GM12872 (cell line): ENCODE measurements around the gene KCTD16.

ENCODE experiments used
- TF ChIP-seq, protein P1 (sequence below): IDR thresholded peaks from 3 replicates; pipeline ENCODE4 v1.5.1; 2011; ENCODE audit warnings: low read depth, mild to moderate bottlenecking, low read length, moderate library complexity; ENCODE audit not compliant: insufficient read depth

Gene KCTD16

DNA sequence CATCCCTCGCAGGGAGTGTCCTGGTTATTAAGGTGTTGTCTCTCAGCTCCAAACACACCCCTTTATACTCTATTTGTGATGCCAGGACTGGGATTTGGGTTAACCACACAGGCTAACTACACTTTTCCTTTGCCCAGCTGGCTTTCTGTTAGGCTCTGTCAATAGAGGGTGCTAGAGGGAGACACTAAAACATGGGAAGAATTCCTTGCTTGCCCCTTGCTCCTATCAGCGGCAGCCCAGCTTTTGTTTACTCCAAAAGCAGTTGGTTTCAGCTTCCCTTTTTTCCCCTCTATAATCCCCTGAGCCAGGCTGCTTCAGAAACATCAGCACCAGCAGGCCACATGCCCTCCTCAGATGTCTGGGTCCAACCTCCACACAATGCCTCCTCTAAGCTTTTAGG lies 297.1 kb downstream of the KCTD16 start:
- TF ChIP-seq, protein P1, sequence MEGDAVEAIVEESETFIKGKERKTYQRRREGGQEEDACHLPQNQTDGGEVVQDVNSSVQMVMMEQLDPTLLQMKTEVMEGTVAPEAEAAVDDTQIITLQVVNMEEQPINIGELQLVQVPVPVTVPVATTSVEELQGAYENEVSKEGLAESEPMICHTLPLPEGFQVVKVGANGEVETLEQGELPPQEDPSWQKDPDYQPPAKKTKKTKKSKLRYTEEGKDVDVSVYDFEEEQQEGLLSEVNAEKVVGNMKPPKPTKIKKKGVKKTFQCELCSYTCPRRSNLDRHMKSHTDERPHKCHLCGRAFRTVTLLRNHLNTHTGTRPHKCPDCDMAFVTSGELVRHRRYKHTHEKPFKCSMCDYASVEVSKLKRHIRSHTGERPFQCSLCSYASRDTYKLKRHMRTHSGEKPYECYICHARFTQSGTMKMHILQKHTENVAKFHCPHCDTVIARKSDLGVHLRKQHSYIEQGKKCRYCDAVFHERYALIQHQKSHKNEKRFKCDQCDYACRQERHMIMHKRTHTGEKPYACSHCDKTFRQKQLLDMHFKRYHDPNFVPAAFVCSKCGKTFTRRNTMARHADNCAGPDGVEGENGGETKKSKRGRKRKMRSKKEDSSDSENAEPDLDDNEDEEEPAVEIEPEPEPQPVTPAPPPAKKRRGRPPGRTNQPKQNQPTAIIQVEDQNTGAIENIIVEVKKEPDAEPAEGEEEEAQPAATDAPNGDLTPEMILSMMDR, result peak; percentile 44

DNA sequence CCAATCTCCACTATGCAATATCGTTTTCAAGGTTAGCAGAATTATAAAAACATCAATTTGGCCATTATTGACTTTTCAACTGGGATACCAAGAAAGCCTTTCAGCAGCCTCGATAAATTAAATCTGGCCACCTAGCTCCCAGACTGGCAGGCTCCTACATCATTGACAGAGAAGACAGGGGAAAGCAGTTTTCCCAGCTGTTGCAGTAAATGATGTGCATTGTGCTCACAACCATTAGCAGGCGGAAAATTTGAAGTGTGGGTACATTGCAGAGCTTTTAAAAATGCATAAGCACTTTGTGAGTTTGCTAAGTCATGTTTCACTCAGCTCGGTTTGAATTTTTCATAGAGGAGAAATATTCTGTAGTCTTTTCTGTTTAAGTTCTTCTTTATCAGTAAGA lies 297.9 kb downstream of the KCTD16 start:
- TF ChIP-seq, protein P1, result no peak

DNA sequence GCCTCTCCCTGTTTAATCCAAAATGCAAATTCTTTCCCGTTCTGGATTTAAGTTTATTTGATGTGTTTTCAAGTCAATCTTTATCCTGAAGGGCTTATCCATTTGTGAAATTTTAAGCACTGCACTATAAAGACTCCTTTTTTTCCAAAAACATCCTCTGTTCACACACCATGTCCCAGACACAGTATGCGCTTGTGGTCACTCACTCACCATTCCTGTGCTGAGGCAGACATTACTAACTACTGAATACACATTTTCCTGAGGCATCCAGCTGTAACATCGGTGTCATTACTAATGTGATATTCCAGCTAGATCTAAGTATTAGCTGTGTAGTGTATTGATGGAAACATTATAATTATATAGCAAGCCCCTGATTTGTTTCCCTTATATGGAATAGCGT lies 298.4 kb downstream of the KCTD16 start:
- TF ChIP-seq, protein P1, result no peak

DNA sequence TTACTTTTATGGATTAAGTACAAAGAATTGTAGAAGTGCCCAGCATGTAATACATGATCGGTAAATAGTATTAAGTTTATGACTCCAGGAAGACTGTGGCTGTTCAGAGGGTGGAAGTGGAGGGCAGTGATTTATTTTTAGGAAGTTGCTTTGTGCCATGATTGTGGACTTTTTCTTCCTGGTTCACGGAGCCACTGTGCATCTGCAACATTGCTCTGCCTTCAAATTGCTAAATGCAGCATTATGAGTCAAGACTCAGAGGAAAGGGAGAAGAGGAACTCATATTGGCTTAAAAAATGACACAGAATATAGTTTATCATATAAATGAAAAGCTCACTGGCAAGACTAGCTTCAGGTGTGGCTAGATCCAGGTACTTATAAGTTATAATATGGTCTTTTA lies 301.5 kb downstream of the KCTD16 start:
- TF ChIP-seq, protein P1, result no peak

DNA sequence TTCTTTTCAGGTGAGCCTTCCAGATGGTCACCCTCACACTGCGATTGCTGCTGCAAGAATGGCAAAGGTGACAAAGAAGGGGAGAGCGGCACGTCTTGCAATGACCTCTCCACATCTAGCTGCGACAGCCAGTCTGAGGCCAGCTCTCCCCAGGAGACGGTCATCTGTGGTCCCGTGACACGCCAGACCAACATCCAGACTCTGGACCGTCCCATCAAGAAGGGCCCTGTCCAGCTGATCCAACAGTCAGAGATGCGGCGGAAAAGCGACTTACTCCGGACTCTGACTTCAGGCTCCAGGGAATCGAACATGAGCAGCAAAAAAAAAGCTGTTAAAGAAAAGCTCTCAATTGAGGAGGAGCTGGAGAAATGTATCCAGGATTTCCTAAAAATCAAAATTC lies 303.0 kb downstream of the KCTD16 start:
- TF ChIP-seq, protein P1, result no peak

DNA sequence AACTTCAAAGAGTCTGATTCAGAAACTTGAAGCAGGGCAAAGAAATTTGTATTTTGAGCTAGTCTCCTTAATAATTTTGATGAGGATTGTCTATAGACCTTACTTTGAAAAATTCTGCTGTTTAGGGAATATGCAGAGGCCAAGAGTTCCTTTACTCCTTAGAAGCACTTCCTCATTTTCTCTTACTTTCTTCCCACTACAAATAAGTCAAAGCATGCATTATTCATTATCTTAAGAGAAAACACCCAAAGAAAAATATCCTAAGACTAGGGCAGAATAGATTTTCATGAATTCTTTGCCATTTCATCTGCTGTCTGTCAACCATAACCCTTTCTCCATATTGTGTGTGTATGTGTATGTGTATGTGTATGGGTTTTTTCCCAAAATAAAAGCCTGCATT lies 307.9 kb downstream of the KCTD16 start:
- TF ChIP-seq, protein P1, result no peak

GRCh38 chr5:144481861-144482260 lies 311.2 kb downstream of the KCTD16 start:
- TF ChIP-seq, protein P1, result no peak

DNA sequence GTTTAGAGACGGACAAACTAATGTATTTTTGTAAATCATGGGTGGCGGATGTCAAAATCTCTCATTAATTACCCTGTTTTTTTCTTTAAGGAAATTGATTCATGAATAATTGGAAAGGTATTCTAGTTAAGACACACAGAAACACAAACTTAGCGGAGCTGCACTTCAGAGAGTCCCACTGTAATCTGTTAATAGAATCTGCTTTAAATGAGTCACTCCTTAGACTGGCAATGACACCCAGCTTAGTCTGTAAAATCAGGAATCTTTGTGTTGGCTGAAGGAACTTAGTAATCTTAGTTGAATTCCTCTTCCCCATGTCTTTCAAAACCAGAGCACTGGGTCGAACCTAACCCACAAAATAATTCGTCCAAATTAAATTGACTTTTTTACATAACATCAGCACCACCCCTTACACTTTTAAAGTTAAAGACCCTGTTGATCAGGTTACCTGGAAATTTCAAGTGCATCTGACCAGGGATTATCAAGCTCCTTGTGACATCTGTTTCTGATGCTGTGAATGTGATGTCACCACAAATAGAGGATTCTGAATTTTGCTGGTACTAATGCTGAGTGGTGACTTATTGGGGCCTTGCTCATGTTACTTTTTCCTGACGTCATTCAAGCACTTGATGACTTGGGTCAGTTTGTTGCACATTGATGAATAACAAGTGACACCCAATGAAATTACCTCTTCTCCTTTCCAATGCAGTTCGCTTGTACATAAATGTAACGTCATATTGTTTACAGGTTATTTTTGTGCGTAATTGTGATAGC lies 313.6 kb downstream of the KCTD16 start:
- TF ChIP-seq, protein P1, result no peak
